SU-DHL-6 (cell line): Measurements from ENCODE around the gene SELENOS.

Experiments
- H2AFZ ChIP-seq: fragments of 200-600 bp; sonication (generic); 2 replicates; pipeline ENCODE4 v1.6.1; 2014; ENCODE audit warnings: low read depth, mild to moderate bottlenecking, moderate library complexity, mixed read lengths, antibody characterized with exemption, low read length; ENCODE audit not compliant: severe bottlenecking
- H3F3A ChIP-seq: fragments of 200-600 bp; shearing (Covaris generic); 2 replicates; pipeline ENCODE4 v1.6.0; 2016; ENCODE audit warnings: antibody characterized with exemption, mild to moderate bottlenecking; ENCODE audit not compliant: insufficient read depth
- H3K27ac ChIP-seq: fragments of 200-600 bp; sonication (generic); 2 replicates; pipeline ENCODE4 v1.5.1; 2016; ENCODE audit warnings: low read depth, mild to moderate bottlenecking, low read length, moderate library complexity, mixed read lengths
- H3K27me3 ChIP-seq: fragments of 200-600 bp; sonication (generic), shearing (Covaris generic); 2 replicates; pipeline ENCODE4 v1.6.0; 2014; ENCODE audit warnings: mild to moderate bottlenecking, low read length
- H3K36me3 ChIP-seq: fragments of 200-600 bp; sonication (generic); 2 replicates; pipeline ENCODE4 v1.6.1; 2014; ENCODE audit warnings: mild to moderate bottlenecking, low read length, mixed read lengths
- H3K4me2 ChIP-seq: fragments of 300-600, 200-600 bp; shearing (Covaris generic), sonication (generic); 2 replicates; pipeline ENCODE4 v1.6.0; 2014; ENCODE audit warnings: low read length, low read depth, mild to moderate bottlenecking; ENCODE audit not compliant: poor library complexity, severe bottlenecking
- H3K4me3 ChIP-seq: fragments of 200-600 bp; sonication (generic); 2 replicates; pipeline ENCODE4 v1.5.1; 2014; ENCODE audit warnings: antibody characterized with exemption, low read length, mild to moderate bottlenecking, mixed read lengths; ENCODE audit not compliant: insufficient read depth, poor library complexity, severe bottlenecking
- H3K79me2 ChIP-seq: fragments of 200-600 bp; sonication (generic); 2 replicates; pipeline ENCODE4 v1.6.1; 2014; ENCODE audit warnings: mild to moderate bottlenecking, low read length, moderate library complexity; ENCODE audit not compliant: insufficient read depth
- H3K9ac ChIP-seq: fragments of 200-600 bp; sonication (generic); 2 replicates; pipeline ENCODE4 v1.7.0; 2014; ENCODE audit warnings: mild to moderate bottlenecking, low read length
- H3K9me2 ChIP-seq: fragments of 200-600 bp; sonication (generic); replicated peaks from 2 replicates; pipeline ENCODE4 v1.6.1; 2014; ENCODE audit warnings: low read length; ENCODE audit not compliant: insufficient read depth
- H3K9me3 ChIP-seq: fragments of 200-600 bp; sonication (generic); 2 replicates; pipeline ENCODE4 v1.6.1; 2014; ENCODE audit warnings: low read length, mixed read lengths; ENCODE audit not compliant: insufficient read depth
- H4K20me1 ChIP-seq: fragments of 200-600 bp; sonication (generic); 2 replicates; pipeline ENCODE4 v1.6.1; 2014; ENCODE audit warnings: low read depth, mild to moderate bottlenecking, antibody characterized with exemption, low read length, moderate library complexity, mixed read lengths
- CTCF ChIP-seq: fragments of 200-600 bp; sonication (generic); IDR thresholded peaks from one replicate; pipeline ENCODE4 v1.5.1; 2017; ENCODE audit warnings: antibody characterized with exemption, mild to moderate bottlenecking, low read length, moderate library complexity; ENCODE audit not compliant: insufficient read depth, poor library complexity, severe bottlenecking
- EZH2phosphoT487 ChIP-seq: fragments of 200-600 bp; sonication (generic), shearing (Covaris generic); conservative IDR thresholded peaks from 2 replicates; pipeline ENCODE4 v1.6.1; 2018; ENCODE audit warnings: mild to moderate bottlenecking, antibody characterized with exemption, low read length, moderate library complexity, mixed read lengths

The SELENOS gene

DNA sequence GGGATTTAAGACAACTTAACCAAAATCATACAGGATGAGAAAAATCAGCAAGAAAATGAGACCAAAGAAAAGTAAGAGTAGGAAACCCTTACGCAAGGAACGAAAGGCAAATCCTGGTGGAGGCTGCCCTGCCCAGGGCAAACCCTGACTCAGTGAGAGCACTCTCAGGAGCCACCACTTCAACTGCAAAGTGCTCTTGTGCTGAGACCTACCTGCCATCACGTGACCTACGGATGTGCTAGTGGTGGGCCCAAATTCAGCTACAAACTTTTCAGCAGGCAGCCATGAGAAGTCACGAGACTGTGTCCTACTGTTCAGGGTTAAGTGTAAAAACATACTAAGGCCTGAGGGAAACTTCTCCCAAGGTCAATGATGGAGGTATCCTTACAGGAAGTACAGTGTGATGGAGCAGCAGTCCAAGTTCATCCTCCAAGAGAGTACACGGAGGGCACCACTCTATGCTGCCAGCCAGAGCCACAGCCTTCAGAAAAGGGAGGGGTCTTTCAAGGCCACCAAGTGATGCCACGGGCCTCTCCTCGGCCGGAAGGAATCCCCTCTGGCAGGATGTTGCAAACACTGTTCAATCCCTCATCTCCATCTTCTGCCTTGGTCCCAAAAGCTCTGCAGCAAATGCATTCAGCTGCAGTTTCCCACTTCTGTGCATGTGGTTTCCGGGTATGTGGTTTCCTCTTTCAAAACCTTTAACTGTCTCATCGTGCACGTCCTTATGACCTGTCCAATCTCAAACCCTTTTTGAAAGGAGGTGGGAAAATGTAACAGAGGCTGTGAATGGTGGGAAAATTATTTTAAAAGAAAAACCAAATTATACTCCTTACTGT lies 34.9 kb downstream of the SELENOS start:
- peak overlapping the region; percentile 65 for H3K4me2 ChIP-seq
- peaks cover 5% of the 10 kb centered on the region; the same call in 1 of the 2 replicates for H4K20me1 ChIP-seq
- no peaks in the 10 kb centered on the region for H3K9me3 ChIP-seq
- no peaks in the 10 kb centered on the region for H3K36me3 ChIP-seq
- peak overlapping the region; percentile 26 for H3K4me3 ChIP-seq
- H3K9me2 ChIP-seq: no peaks in the 10 kb centered on the region
- H3K27ac ChIP-seq: peak overlapping the region; percentile 68
- H3K9ac ChIP-seq: peak overlapping the region; percentile 29; the same call in 1 of the 2 replicates
- no peak for TF ChIP-seq EZH2phosphoT487
- TF ChIP-seq CTCF: no peak
- H3F3A ChIP-seq: peaks cover 12% of the 10 kb centered on the region; the same call in 1 of the 2 replicates
- peaks cover 84% of the 10 kb centered on the region for H3K79me2 ChIP-seq
- H2AFZ ChIP-seq: no peak overlapping the region
- H3K27me3 ChIP-seq: no peaks in the 10 kb centered on the region

DNA sequence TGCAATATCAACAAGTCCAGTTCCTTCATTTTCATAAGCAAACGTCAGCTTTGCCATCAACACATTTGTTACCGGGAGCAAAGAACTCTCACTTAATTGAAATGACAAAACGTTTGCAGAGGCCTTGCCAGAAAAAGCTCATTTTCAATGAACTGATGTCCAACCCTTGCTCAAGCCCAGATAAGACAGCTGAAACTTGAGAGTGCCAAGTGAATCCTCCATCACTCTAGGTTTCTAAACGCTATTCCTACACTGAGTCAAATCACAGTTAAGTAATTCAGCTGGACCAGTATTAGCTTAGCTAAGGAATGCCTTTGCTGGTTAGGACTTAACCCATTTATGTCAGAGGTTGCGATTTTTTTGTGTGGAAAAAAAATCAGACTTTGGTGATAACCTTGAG lies 36.9 kb downstream of the SELENOS start:
- no peak overlapping the region for H3K4me3 ChIP-seq
- no peaks in the 10 kb centered on the region for H3K27me3 ChIP-seq
- no peaks in the 10 kb centered on the region for H3K9me3 ChIP-seq
- H3K27ac ChIP-seq: no peak overlapping the region
- H3F3A ChIP-seq: peaks cover 12% of the 10 kb centered on the region; the same call in 1 of the 2 replicates
- no peak for TF ChIP-seq EZH2phosphoT487
- TF ChIP-seq CTCF: no peak
- no peak overlapping the region for H3K9ac ChIP-seq
- no peak overlapping the region for H3K4me2 ChIP-seq
- H3K36me3 ChIP-seq: no peaks in the 10 kb centered on the region
- H3K79me2 ChIP-seq: peaks cover 90% of the 10 kb centered on the region
- H3K9me2 ChIP-seq: no peaks in the 10 kb centered on the region
- no peaks in the 10 kb centered on the region; the same call in 1 of the 2 replicates for H4K20me1 ChIP-seq
- H2AFZ ChIP-seq: no peak overlapping the region

GRCh38 chr15:101239724-101240136 lies 37.6 kb downstream of the SELENOS start:
- Histone ChIP-seq H3K9me2 (no peaks in the 10 kb centered on the region), H3K79me2 (peaks cover 84% of the 10 kb centered on the region), H3K36me3 (no peaks in the 10 kb centered on the region), H4K20me1 (no peaks in the 10 kb centered on the region; the same call in 1 of the 2 replicates), H3K9ac (no peak overlapping the region), H3K4me3 (no peak overlapping the region), H3K4me2 (no peak overlapping the region), H3K9me3 (no peaks in the 10 kb centered on the region), H3K27me3 (no peaks in the 10 kb centered on the region), H2AFZ (no peak overlapping the region), H3F3A (peaks cover 11% of the 10 kb centered on the region; the same call in 1 of the 2 replicates), H3K27ac (no peak overlapping the region)
- TF ChIP-seq EZH2phosphoT487 (no peak), CTCF (no peak)
